ENCODE data around the gene ADAP1.

- peak; percentile 47 for TF ChIP-seq EP300 (IDR thresholded peaks at IDR 0.05; ENCODE audit: low read depth)
- peak; percentile 15 for TF ChIP-seq POLR2A (IDR thresholded peaks at IDR 0.05)
- no peak for TF ChIP-seq CTCF (IDR thresholded peaks at IDR 0.05)
- TF ChIP-seq POLR2AphosphoS5 (IDR thresholded peaks at IDR 0.05) = peak; percentile 35 to 48 (median 38)
Observed at GRCh38 chr7:867406-868188, 86.9 kb downstream of the ADAP1 start.

Data from transverse colon (tissue), 4 donors.